Stimulated activated CD8-positive, alpha-beta memory T cell treated with anti-CD3 and anti-CD28 coated beads, Interleukin-4, amount 100 ng/mL, for 1 hour (primary cell): Measurements from ENCODE around the gene CD164L2.
"Not testable (repeated sequence)": the region's sequence is repeated elsewhere in the genome, so short reads cannot be mapped to it uniquely, and the experiment has no call there.

Experiments
- DNase-seq, 2 donors: peaks; one replicate each; pipeline ENCODE4 v3.0.0-alpha.2; 2020; ENCODE audit warnings: low read depth in 2 of 2, low spot score in 1 of 2

CD164L2 gene

DNA sequence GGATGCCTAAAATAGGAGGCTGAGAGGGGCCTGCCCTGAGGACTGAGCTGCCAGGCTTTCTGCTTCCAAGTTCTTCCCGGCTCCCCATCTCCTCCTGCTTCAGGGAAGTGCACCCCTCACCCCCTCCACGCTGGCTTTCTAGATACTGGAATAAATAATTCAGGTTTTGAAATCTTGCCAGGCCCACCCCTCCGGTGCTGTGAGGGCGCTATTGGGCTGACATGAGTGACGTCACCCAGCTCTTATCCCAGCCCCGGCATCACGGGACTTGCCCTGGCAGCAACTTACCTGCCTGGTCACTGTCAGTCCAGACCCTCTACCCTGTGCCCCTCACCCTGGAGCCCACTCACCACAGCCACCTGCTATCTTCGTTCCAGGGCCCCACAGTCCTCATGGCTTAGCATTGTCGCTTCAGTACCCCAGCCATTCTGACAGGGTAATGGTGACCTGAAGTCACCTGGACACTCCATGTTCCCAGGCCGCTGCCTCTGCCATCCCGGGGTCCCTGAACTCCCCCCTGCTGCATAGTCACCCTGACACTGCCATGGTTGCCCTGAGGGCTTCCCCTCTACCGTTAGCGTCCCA, 8.5 kb upstream of the CD164L2 start:
- no peak for DNase-seq

DNA sequence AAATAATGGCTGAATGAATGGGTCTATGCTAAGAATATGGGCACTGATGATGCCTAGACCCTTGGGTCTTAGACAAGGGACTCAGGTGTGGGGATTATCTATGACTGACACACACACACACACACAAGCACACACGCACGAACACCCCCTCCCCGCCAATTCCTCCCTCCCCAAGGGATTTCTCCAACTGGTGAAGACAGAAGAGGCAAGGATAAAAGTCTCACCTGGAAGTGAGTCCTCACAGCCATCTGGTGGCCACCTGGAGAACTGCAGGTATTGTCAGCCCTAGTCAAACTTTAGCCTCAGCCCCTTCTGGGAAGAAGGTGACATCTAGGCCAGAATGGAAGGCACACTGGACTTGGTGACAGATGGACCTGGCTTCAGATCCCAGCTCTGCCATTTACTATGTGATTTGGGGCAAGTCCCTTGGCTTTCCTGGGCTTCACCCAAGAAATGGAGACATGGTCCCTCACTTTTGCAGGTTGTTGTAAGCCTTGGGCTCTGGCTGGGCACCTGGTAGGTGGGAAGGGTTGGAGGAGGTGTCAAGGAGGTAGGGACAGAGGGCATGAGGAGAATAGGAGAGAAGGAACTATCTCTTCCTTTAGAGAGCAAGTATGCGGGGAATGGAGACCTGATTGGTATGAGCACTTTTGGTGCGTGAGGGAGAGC, 5.3 kb upstream of the CD164L2 start:
- peak; percentile 56 for DNase-seq

DNA sequence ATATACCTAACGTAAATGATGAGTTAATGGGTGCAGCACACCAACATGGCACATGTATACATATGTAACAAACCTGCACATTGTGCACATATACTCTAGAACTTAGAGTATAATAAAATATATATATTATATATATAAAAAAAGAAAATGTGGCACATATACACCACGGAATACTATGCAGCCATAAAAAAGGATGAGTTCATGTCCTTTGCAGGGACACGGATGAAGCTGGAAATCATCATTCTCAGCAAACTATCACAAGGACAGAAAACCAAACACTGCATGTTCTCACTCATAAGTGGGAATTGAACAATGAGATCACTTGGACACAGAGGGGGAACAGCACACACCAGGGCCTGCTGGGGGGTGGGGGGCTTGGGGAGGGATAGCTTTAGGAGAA, 1.7 kb upstream of the CD164L2 start:
- DNase-seq = not testable (repeated sequence)

DNA sequence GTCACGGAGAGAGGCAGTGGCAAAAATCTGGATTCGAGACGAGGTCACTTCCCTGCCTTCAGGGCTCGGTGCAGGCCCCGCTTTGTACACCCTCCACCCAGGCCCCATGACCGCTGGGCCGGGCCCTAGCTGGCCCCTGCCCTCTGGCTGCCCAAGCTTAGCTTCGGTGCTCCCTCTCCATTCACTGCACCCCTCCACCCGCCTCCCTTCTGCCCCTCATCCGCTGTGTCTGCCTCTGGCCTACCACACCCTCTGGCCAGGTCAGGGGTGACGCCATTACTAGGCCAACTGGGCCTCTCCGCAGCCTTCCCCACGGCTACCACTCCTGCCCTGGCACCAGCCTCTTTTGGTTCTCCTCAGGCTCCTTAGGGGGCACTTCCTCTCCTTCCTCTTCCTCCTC, 528 bp upstream of the CD164L2 start:
- no peak for DNase-seq

DNA sequence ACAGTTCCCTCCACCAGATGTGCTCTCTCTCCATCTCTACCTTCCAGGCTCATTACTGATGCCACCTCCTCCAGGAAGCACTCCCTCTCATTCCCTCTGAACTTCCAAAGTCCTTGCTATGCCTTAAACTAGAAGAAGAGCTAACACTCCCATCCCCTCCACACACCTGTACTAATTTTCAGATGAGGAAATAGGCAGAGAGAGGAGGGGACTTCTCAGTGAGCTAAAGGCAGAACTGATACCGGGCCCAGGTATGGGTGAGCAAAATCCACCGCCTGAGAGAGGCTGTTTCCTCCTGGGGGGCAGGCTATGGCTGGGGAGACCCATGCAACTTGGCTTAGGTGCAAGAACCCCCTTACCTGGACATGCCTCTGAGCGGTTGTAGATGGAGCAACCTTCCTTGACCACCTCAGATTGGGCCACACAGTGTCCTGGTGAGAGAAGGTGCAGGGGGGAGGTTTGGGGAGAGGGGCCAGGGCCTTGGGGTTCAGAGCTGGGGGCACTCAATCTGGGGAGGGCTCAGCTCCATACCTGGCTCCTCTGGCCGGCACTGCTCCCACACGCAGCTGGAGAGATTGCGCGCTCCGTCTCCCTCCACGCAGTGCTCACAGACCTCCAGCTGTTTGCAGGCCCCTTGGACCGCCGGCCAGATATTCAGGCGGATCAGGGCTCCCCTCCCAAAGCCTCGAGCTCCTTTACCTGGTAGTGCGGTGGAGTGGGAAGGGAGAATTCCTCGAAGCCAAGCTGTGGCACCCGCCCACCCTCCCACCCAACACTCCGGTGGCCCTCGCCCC, 967 bp downstream of the CD164L2 start:
- DNase-seq = no peak

DNA sequence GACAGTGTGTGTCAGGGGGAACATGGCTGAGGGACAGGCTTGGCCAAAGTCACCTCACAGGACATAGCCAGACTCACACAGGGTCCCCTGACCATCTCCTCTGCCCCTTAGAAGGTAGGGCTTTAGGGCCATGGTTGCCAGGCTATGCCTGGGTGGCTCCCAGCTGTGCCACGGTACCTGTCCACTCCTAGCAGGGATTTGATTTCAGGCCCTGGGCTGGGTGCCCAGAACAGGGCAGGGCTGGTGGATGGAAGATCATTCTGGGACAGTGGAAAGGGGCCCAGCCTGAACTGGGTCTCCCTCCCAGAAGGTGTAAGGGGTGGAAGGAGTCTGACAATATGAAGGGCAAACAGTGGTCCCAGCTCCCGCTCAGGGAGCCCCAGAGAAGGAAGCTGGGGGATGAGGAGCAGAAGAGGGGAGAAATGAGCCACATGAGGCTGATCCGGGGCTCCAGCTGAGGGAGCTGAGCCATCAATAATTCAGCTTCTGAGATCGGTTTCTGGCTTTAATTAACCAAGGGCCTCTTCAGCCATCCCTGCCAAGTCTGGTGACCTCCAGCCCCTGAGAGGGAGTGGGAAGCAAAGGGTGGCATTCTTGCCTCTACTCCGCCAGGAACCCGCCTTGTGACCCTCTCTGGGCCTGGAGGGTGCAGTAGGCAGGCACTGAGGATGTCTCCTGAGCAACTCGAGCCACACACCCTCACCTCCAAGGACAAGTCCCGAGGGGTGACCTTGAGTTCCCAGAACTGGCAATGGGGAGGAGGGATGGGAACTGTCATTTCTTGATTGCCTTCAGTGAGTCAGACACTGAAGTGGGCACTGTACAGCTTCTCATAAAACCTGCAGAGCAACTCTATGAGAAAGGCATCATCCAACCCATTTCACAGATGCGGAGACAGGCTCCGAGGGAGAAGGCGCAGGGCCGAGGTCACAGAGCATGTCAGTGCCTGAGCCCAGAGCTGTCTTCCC, 2.1 kb downstream of the CD164L2 start:
- no peak for DNase-seq

DNA sequence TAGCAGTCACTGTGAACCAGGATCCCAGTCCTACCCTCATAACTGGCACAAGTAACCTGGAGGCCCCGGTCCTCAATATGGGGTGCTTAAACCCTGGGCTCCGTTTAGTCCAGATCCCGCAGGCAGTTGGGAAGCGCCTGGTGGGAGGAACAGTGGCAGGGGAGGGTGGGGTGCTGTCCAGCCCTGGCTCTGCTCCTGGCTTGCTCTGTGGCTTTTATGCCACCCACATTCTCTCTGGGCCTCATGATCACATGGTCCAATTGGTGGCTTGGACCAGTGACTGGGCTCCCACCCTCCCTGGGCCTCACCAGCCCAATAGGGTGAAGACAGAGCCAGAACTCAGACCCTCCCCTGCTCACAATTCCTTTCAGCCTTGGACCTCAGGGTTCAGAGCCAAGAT, 2.9 kb downstream of the CD164L2 start:
- no peak for DNase-seq

DNA sequence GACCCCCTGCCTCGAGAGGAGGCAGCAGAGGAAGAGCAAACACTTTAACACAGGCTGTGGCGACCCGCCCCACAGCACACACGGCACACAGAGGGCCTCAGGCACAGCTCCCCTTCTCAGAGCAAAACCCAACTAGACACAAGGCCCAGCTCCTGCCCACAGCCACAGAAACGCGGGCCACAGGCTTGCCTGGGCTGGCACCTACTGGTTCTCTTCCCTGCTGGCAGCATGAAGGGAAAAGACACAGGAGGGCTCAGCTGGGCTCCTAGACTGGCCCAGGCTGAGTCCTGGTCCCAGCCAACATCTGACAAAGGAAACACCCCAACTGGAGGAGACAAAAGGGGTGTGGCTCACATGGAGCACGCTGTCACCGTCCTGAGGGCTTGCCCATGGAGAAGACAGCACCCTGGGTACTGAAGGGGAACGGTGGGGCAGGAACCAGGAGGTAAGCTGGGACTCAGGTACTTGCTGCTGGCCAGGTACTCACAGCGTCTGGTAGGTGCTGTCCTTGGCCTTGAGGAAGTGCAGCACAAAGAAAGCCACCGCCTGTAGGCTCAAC, 3.5 kb downstream of the CD164L2 start:
- no peak for DNase-seq

DNA sequence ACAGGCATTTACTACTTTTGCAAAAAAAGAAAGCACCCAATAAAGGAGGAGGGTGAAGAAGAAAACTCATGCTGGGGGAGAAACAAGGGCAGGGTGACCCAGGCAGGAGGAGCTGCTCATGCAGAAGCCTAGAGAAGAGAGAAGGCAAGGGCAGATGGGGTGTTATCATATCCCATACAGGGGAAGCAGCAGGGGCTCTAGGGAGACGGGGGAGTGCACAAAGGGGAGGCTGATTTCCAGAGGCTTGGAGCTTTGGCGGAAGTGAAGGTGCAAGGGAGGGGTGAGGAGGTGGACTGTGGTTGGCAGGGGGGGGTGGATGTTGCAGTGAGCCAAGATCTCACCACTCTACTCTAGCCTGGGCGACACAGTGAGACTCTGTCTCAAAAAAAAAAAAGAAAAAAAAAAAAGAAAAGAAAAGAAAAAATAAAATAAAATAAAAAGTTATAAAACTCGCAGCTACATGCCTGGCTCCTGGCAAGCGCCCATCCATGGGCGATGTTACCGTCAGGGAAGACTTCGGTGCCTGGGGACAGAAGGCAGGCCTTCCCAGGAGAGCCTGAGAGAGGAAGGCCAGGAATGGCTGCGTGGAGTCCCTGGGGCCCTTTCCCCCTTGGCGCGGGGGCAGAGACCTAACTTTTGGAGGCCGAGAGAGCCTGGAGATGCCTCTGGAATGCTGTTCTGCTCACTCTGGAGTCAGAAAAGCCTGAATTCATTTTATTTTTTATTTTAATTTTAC, 5.2 kb downstream of the CD164L2 start:
- DNase-seq = no peak

DNA sequence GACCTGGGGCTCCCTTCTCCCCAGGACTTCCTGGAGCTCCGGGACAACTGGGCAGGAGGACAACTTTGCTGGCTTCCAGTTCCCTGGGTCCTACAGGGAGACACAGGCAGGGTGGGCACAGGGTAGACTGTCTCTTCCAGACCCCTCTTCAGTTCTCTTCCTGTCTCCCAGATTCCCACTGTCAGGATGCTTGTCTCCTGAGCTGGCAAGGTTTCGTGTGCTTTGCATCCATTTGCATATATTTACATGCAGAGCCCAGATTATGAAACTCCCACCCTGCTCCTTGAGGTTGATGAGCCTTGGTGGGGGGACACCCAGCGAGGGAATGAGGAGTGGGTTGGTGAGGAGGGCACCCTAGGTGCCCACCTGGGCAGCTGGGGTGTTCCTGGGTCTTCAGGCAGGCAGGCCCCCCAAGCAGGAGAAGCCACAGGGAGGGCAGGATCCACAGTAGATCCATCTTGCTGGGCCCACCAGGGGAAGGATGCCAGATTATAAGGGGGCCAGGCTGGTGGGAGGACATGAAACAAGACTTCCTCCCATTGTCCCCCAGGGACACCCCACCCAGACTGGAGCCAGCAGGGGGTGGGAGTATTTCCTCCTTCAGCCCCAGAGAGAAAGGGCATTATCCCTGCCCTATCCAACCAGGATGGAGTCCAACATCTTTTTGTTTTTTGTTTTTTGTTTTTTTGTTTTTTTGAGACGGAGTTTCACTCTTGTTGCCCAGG, 8.6 kb downstream of the CD164L2 start, which contains the start of gene FCN3:
FCN3 (minus strand) TSS at position 463 of the 725 bp plus-strand sequence; CDS start at position 457, 6 bp downstream.
- no peak for DNase-seq

DNA sequence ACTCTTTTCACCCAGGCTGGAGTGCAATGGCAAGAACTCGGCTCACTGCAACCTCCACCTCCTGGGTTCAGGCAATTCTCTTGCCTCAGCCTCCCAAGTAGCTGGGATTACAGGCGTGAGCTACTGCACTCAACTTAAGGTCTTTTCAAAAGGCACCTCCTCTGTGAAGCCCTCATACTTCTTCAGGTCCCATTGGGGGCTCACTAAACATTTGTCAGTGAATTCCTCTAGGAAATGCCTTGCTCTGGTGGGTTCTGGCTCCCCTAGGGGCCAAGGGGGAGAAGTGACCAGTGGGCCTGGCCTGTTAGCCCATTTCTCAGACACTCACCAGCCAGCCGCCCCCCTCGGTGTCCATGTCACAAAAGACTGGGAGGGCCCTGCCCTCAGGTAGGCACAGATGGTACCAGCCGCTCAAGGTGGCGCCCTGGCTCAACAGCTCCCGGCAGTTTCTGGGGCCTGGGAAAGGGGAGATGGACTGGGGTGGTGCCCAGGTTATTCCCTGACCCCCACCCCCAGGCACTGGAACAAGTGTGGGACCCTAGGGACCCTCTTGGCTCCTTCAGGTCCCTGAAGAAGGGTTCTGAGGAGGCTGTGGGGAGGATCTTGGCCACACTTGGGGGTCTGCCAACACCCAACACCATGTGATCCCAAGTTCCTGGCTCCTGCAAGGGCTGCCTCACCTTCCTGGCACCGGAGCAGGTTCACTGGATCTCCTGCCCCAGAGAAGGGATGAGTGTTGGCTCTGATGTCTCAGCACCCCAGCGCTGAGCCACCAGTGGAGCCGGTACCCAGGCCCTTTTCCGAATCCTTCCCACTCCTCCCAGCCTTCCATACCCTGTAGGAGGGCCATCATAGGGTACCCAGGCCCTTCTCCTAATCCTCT, 10.1 kb downstream of the CD164L2 start:
- DNase-seq = no peak

DNA sequence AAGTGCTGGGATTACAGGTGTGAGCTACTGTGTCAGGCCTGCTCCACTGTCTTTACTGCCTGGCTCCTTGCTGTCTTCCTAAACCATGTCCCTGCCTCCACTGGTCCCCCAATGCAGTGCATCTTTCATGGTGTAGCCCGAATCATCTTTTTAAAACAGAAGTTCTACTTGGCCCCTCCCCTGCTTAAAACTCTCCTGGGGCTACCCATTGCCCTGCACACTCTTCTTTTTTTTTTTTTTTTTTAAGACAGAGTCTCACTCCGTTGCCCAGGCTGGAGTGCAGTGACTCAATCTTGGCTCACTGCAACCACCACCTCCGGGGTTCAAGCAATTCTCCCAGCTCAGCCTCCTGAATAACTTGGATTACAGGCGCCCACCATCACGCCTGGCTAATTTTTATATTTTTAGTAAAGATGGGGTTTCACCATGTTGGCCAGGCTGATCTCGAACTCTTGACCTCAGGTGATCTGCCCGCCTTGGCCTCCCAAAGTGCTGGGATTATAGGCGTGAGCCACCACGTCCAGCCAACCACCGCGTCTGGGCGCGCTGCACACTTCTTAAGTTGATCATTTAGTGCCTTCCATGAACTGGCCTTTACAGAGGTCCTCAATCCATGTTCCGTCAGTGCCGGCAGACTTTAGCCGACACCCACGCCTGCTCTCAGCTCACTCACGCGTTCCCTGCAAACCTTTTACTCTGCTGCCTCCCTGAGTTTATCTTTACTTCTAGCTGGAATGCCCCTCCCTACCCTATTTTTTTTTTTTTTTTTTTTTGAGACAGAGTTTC, 10.9 kb downstream of the CD164L2 start:
- DNase-seq = no peak

DNA sequence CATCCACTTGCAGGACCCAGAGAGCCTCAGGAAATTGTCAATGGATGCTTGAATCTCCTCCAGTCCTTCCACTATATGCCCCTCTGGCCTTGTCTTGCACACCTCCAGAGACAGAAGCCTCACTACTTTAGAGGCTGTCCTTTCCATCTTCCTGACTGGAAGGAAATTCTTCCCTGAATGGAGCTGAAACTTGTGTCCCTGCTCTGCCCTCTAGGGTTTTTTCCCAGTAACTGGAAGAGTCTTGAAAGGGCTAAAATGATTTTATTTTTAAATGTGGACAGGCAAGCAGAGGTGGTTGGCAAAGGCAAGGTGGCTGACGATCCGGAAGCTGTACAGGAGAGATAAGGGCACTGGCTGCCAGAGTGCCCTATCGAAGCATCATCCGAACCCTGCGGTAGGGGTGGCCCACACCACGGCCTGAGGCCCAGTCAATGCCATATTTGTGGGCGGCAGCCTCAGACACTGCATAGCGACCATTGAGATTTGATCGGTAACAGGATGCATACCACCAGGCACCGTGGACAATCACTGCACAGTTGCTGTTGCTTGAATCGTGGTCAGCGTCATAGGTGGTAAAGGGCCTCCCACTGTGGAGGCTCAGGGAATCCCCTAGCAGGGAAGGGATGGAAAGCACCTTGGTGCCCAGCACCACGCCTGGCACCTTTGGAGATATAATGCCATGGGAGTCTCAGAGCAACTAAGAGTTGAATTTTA, 14.1 kb downstream of the CD164L2 start:
- DNase-seq = no peak

DNA sequence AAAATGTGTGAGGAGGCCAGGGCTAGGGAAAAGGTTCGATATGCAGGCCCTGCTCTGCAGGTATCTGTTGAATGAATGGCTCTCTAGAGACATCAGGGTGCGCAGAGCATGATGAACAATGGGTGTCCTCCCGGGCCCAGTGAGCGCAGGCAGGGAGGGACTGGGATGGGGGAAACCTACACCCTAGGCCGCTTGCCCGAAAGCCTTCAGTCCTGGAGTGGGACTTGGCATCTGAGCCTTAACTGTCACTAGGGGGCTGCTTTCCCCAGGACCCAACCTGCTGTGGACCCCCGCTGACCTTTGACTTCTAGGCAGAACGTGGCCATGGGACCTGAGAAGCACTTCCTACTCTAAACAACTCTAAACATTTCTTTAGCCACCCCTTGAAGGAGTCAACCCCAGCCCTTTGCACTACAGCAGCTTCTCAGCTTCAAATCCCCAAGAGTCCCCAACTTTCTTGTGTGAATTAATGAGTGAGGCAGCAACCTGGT, 15.9 kb downstream of the CD164L2 start:
- DNase-seq = no peak

DNA sequence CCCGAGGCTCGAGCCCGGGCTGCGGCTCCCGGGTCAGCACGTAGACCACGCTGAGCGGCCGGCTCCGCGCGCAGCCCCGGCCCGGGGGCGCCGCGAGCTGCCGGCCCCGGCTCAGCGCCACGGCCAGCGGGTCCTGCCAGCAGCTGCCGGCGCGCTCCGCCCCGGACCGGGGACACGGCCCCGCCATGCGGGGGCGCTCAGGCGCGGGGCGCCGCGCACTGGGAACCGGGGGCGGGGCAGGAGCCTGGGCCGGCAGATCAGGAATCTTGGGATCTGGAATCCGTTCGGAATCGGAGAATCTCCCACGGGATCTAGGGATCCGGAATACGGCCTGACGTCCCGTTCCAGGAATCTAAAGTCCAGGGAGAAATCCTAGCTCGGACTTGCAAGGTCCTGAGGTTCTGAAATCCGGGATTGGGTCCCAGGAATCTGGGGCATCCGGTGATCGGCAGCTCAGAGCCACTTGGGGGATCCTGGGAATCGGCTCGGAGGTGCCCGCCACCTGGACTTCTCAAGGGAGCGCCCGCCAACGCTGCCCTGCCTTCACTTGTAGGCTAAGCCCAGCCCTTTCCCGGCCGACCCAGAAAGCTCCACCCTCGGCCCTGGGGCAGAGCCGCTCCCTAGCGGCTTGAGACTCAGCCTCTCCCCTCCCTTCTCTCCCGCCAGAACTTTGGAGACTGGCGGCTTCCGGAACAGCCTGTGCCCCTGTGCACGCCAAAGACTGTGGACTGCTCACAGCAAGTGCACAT, 16.5 kb downstream of the CD164L2 start, which contains the start of gene MAP3K6:
MAP3K6 (minus strand) TSS at position 551 of the 749 bp plus-strand sequence; CDS start at position 187, 364 bp downstream.
- no peak for DNase-seq

DNA sequence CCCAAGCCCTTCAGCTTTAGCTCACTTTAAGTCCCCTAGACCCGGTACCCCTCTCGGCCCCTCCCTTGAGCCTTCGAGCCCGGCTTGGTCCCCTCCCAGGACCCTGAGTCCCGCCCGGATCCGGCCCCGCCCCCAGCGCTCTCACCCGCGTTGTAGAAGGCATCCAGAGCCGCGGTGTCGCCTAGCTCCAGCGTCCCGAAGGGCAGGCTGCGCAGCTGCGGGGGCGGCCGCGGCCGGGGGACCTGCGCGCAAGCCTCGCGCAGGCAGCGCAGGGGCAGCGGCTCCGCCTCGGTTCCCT, 17.1 kb downstream of the CD164L2 start:
- DNase-seq = no peak
